NCI-H1436 (cell line): ENCODE measurements around the gene NAA40.
A peak's percentile ranks its signal among the peaks of the same experiment; 100 is the strongest.

Source experiments
- DNase-seq: peaks from one replicate; lab custom pipeline; 2025; lab: John Stamatoyannopoulos, UW

Gene NAA40

GRCh38 chr11:63938479-63939396 is at the start of gene NAA40:
NAA40 (plus strand) TSS chr11:63939002; CDS start chr11:63939097, 95 bp downstream.
- DNase-seq: peak; percentile 94

GRCh38 chr11:63889344-63889743 is 49.5 kb upstream of the NAA40 start:
- DNase-seq: no peak

- DNase-seq: no peak
Measured at GRCh38 chr11:63890368-63890767, 48.4 kb upstream of the NAA40 start.

DNA sequence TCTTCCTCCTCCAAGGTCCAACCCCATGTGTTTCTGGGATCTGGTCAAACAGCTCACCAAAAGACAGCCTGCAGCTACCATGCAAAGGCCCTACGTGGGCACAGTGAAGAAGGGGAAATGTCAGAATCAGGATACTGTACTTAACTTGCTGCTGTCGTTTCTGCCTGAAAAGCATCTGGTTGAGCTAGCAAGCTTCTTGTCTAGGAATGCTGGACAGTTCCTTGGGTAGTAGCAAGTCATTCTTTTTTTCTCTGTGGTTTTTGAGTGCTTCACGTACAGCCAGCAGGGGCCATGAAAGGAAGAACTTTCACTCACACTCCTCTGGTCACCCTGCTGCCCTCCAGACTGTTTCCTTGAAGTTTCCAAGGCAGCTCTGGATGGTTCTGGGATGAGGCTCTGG is 46.6 kb upstream of the NAA40 start:
- DNase-seq: no peak

DNA sequence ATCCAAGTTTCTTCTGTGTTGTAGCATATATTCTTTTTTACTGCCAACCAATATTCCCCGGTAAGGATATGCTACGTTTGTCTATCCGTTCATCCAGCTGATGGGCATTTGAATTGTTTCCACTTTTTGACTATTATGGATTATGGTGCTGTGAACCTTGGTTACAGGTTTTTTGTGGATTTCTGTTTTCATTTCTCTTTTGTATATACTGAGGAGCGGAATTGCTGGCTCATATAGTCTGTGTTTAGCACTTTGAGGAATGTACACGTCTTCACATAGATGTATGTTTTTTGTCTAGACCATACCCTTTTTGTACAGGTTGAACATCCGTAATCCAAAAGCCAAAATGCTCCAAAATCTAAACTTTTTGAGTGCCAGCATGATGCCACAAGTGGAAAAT is 45.4 kb upstream of the NAA40 start:
- DNase-seq: no peak

DNA sequence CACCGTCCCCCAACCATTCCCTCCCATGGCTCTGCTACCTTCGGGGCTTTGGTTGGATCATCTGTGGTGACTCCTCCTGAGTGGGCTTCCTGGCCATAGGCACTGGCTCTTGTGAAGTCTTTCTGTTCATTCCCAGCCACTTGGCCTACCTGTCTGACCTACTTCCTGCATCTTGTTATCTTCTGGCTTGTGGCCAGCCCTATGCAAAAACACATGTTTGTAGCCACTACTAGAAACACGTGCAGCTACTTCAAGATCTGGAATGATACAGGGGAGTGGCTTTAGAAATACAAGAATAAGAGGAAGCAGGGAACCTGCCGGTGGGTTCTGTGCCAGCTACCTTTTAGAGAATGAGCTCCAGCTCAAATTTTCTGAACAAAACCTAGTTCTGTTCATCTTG is 42.7 kb upstream of the NAA40 start:
- DNase-seq: no peak

DNA sequence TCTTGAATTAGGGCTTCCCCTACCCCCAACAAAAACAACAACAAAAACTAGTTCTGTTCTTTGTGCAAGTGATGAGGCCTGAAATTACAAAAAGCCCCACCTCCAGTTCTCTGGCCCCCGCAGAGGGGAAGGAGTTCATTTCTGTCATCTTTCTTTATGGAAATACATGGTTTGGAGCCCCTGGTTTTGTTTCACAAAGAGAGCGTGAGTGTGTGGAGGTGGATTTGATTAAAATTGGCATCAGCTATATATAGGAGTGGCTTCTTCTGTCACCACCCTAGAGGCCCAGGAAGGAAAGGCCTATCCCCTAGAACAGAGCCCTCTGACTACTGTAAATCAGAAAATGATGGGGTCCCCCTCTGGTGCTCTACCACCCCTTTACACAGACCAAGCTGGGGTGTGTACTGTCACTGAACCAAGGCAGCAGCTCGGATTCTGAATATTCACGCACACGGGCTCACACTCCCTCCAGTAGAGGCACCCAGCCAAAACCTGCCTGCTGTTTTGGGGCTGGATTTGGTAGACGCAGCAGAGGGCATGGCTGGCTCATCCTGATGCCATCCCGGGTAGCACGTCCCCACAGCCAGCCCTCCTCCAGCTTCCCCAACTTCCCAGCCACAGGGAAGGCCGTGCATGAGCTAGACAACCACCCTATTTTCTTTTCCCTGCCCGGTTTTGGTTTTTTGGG is 41.2 kb upstream of the NAA40 start:
- no peak for DNase-seq

GRCh38 chr11:63901660-63902059 is 37.1 kb upstream of the NAA40 start:
- DNase-seq: no peak

DNA sequence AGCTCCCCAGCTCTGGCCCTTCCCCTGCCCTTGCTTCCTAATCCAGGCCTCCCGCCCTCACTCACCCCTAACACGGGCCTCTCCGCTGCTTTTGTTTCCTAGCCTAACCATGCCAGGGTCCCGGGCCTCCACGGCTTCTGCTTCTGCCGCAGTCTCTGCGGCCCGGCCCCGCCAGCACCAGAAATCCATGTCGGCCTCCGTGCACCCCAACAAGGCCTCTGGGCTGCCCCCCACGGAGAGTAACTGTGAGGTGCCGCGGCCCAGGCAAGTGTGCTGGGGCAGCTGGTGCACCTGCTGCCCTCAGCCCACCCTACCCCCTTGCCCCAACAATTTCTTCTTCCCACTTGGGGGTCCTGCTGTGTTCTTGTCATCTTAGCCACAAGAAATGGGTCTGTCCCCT is 34.9 kb upstream of the NAA40 start:
- DNase-seq: no peak

- DNase-seq: no peak
Measured at GRCh38 chr11:63904743-63905142, 34.1 kb upstream of the NAA40 start.

- DNase-seq: no peak
Measured at GRCh38 chr11:63905179-63905578, 33.6 kb upstream of the NAA40 start.

GRCh38 chr11:63906087-63906486 is 32.7 kb upstream of the NAA40 start:
- DNase-seq: no peak

- no peak for DNase-seq
Measured at GRCh38 chr11:63906585-63906984, 32.2 kb upstream of the NAA40 start.

GRCh38 chr11:63907063-63907462 is 31.7 kb upstream of the NAA40 start:
- no peak for DNase-seq

GRCh38 chr11:63907808-63908530 is 30.8 kb upstream of the NAA40 start:
- DNase-seq: no peak

- no peak for DNase-seq
Measured at GRCh38 chr11:63908631-63909401, 30.0 kb upstream of the NAA40 start.

DNA sequence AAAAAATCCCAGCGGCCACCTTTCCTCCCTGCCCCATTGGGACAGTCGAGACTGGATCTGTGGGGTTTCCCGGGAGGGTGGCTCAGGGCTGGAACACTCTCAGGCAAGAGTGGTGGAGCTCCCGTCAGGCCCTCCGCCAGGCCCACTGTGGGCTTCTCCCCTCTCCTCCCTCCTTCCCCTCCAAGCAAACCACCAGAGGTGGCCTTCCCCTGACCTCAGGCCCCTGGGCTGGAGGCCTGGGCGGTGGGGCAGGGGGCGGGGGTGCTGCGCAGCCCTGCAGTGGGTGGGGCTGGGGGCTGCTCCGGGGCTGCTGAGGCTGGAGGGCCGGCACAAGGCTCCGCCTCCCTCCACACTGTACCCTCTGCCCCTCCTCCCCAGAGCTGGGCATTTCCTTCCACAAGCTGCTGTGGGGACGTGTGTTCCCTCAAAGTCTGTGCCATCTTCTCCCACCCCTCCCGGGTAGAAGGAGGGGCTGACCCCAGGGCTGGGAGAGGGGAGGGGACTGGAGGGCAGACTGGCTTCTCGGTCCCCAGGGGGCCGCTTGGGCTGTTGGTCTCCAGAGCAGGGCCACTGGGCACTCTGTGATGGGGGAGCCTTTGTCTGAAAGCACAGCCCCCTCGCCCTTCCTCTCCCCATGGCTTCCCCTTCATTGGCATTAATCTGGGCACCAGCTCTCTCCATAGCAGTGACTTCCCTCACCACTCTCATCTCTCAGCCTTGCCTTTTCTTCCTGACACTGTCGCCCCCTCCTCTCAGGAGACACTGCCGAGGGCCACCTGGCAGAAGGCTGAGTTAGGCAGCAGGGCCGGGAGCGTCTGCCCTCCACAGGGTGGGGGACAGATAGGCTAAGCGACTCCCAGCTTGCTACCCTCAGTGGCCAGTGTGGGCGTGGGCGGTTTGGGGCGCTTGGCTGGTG is 29.0 kb upstream of the NAA40 start:
- DNase-seq: no peak

DNA sequence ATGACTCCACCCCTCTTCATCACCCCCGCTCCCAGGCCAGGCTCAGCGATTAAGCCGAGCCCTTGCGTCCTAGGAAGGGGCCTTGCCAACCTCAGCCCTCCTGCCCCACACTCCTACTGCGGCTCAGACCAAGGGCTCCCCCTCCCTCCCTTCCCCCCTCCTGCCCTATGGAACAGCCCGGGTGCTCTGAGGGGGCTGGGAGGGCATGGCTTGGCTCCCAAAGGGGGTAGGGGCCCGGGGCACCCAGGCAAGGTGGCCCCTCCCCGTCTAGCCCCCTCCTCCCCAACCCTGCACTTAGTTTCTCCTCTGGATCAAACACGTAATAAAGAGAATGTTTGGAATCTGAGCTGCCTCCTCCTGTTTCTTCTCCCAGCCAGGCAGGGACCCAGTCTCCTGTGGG is 28.1 kb upstream of the NAA40 start:
- DNase-seq: no peak

DNA sequence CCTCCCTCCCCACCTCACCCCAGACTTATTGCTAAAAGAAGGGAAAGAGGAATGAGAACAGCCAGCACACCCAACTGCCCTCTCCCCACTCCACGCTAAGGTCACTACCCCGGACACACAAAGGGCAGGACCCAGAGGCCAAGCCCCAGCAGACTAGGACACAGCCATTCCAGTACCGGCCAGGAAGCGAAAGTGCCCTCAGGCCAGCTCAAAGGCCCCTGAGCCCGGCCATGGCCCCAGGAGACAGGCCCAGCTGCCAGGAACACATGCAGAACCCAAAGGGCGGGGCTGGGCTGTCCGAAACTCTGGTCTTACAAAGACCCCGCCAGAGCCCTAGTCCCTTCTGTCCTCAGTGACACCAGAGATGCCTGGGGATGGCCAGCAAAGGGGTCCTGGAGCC is 27.4 kb upstream of the NAA40 start:
- DNase-seq: no peak

- DNase-seq: no peak
Measured at GRCh38 chr11:63911876-63912275, 26.9 kb upstream of the NAA40 start.

DNA sequence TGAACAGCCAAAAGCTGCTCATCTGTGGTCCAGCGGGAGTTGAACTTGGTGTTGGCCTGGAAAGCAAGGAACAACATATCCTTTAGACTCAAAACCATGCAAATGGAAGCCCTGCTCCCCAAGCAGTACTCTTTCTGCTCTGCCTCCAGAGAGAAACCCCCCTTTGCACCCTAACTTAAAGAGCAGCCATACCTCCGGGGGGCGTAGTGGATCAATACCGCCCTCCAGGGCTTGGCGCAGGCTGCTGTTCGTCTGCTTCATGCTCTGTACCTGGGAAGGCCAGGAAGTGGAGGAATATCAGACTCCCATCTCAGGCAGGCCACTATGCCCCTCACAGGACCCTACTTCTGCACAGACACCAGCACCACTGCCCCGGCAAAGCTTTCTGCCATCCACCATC is 26.1 kb upstream of the NAA40 start:
- DNase-seq: no peak
